Natural killer cell (primary cell): Measurements from ENCODE around the gene ANKRD60. TPM values are rescaled to one million over a fixed set of nuclear protein-coding genes. Genes with fewer than 3 reads are reported as not detected.

Experiments used
- ATAC-seq, 3 donors: fragments of 150-1000 bp in 2 of 3; fragments of 200-7000 bp in 1 of 3; cut with Tn5 transposase; 1 replicate in 1 of 3; 2 replicates in 2 of 3; pipeline ENCODE4 v1.10.0; 2021; ENCODE audit warnings: mild to moderate bottlenecking in 2 of 3, moderate library complexity in 2 of 3
- DNase-seq, 2 donors: peaks; one replicate each; pipeline versions ENCODE4 v3.0.0 to v3.0.0-alpha.2; 2013 to 2021; ENCODE audit warnings: mixed read lengths in 1 of 2
- H3K27ac ChIP-seq: one replicate; pipeline ENCODE4 v1.5.1; 2013; ENCODE audit warnings: mild to moderate bottlenecking, low read length
- H3K27me3 ChIP-seq: one replicate; pipeline ENCODE4 v1.6.1; 2013; ENCODE audit warnings: low read length; ENCODE audit not compliant: control insufficient read depth, insufficient read depth
- H3K36me3 ChIP-seq: one replicate; pipeline ENCODE4 v1.6.1; 2013; ENCODE audit warnings: low read length; ENCODE audit not compliant: control insufficient read depth, insufficient read depth
- H3K4me1 ChIP-seq: one replicate; pipeline ENCODE4 v1.6.1; 2013; ENCODE audit warnings: low read length; ENCODE audit not compliant: control insufficient read depth, insufficient read depth
- H3K4me3 ChIP-seq: one replicate; pipeline ENCODE4 v1.5.1; 2013; ENCODE audit warnings: low read length
- H3K9me3 ChIP-seq: one replicate; pipeline ENCODE4 v1.6.1; 2013; ENCODE audit warnings: low read length; ENCODE audit not compliant: control insufficient read depth, insufficient read depth
- H3K27ac Mint-ChIP-seq, 2 donors: one replicate each; pipeline ENCODE4 v1.8.0; 2022; ENCODE audit warnings: mild to moderate bottlenecking in 2 of 2, mixed read lengths in 2 of 2, moderate library complexity in 1 of 2
- H3K27me3 Mint-ChIP-seq, 2 donors: one replicate each; pipeline ENCODE4 v1.8.0; 2022; ENCODE audit warnings: low read depth in 2 of 2, mixed read lengths in 2 of 2
- H3K36me3 Mint-ChIP-seq: one replicate; pipeline ENCODE4 v1.8.0; 2022; ENCODE audit warnings: mixed read lengths
- H3K4me1 Mint-ChIP-seq, 2 donors: one replicate each; pipeline ENCODE4 v1.8.0; 2022; ENCODE audit warnings: mixed read lengths in 2 of 2
- H3K4me3 Mint-ChIP-seq: one replicate; pipeline ENCODE4 v1.8.0; 2022; ENCODE audit warnings: mild to moderate bottlenecking, moderate library complexity, mixed read lengths
- H3K9me3 Mint-ChIP-seq, 2 donors: one replicate each; pipeline ENCODE4 v1.8.0; 2022; ENCODE audit warnings: mixed read lengths in 2 of 2
- WGBS: methylation state at CpG from one replicate; pipeline ENCODE4 v1.1.7; 2013; ENCODE audit warnings: missing lambda C conversion rate; ENCODE audit not compliant: insufficient coverage; 5-methylcytosine and 5-hydroxymethylcytosine counted together
- intact Hi-C: fragments of 100-400 bp; cut with micrococcal nuclease; formaldehyde crosslinking; loops from one replicate; pipeline ENCODE4 v1.14.2; 2022
- total RNA-seq, 4 donors: library from RNA; stranded (reverse); fragments of 120-200 nt in 1 of 4; gene quantifications; one replicate each; pipeline versions ENCODE4 v1.2.3 to v1.2.4, GENCODE V29; 2013 to 2022
- TF ChIP-seq, protein P1 (sequence below): fragments of 200-600 bp; IDR thresholded peaks from one replicate; pipeline ENCODE4 v1.8.0; 2022; ENCODE audit warnings: antibody characterized with exemption

ANKRD60 gene
- total RNA-seq, 3 donors from 2014 or later (not counting 1 experiment from before 2014, with no cell fraction given), result not detected

DNA sequence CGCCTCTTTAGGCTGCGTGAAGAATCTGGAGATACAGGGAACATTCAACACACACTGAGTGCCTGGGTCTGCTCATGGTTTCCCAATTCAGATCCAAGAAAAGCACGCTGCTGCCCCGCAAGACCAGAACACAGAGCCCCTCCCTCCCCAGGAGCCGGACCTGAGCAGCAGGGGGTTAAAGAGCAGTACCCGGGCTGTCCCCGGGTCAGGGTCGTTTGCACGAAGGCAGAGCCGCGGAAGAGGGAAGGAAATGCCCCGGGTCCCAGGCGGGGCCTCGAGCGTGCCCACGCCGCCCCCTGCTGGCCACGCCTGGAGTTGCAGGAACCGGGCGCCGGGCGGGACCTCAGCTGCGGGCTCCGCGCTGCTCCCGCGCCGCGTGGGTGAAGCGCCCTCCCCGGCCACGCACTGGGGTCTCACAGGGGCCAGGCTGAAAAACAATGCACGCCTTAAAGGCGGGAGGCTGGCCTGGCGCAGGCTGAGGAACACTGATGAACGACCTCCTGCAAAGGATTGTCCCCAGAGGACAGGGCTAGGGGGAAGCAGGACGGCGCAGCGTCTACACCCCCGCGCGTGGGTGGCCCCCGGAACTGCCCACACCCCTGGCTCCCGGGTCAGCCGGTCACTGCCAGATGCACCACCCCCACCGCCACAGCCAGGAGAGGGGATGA lies 48.9 kb downstream of the ANKRD60 start:
- Histone ChIP-seq H3K27me3 (no peaks in the 10 kb centered on the region), H3K9me3 (no peaks in the 10 kb centered on the region), H3K4me3 (no peak overlapping the region), H3K27ac (no peak overlapping the region), H3K36me3 (no peaks in the 10 kb centered on the region), H3K4me1 (peaks cover 10% of the 10 kb centered on the region)
- Mint-ChIP-seq H3K27ac (no peak overlapping the region), H3K9me3 (no peaks in the 10 kb centered on the region), H3K36me3 (no peaks in the 10 kb centered on the region), H3K4me1 (peaks cover 1 to 9% of the 10 kb centered on the region in 2 donors), H3K4me3 (peak overlapping the region; percentile 45), H3K27me3 (peaks cover 17 to 31% of the 10 kb centered on the region in 2 donors)
- DNase-seq, result peak; percentile 71 to 78
- TF ChIP-seq, protein P1, sequence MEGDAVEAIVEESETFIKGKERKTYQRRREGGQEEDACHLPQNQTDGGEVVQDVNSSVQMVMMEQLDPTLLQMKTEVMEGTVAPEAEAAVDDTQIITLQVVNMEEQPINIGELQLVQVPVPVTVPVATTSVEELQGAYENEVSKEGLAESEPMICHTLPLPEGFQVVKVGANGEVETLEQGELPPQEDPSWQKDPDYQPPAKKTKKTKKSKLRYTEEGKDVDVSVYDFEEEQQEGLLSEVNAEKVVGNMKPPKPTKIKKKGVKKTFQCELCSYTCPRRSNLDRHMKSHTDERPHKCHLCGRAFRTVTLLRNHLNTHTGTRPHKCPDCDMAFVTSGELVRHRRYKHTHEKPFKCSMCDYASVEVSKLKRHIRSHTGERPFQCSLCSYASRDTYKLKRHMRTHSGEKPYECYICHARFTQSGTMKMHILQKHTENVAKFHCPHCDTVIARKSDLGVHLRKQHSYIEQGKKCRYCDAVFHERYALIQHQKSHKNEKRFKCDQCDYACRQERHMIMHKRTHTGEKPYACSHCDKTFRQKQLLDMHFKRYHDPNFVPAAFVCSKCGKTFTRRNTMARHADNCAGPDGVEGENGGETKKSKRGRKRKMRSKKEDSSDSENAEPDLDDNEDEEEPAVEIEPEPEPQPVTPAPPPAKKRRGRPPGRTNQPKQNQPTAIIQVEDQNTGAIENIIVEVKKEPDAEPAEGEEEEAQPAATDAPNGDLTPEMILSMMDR, result peak; percentile 99
- 2% methylated on average over 45 of the region's 46 CpGs for WGBS
- peak; percentile 86 to 97 (median 96) for ATAC-seq
- intact Hi-C loops, result loop anchor here (2.0 to 10.0 kb wide), 2 partner anchors 525 to 583 kb away; no protein-coding TSS in a partner anchor

DNA sequence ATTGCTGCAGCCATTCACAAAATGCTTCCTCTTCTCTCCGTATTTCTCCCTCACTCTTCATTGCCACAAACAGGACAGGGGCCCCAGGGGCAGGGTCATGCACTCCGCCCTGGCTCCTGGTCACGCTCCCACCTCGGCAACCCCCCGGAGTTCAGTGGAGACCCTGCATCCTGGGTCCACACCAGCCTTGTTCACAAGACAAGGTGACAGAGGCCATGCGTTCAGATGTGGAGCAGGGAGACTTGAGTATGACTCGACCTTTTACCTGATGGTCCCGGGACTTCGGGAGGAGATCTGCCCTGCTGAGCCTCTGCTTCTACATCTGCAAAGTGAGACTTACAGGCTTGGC lies 49.4 kb downstream of the ANKRD60 start:
- H3K36me3 Mint-ChIP-seq, result no peaks in the 10 kb centered on the region
- Histone ChIP-seq H3K4me3 (no peak overlapping the region), H3K27me3 (no peaks in the 10 kb centered on the region), H3K27ac (no peak overlapping the region), H3K4me1 (peaks cover 14% of the 10 kb centered on the region), H3K36me3 (no peaks in the 10 kb centered on the region), H3K9me3 (no peaks in the 10 kb centered on the region)
- no peaks in the 10 kb centered on the region for H3K9me3 Mint-ChIP-seq
- H3K27me3 Mint-ChIP-seq, result peaks cover 17 to 36% of the 10 kb centered on the region in 2 donors
- ATAC-seq, result no peak
- H3K4me1 Mint-ChIP-seq, result peaks cover 5 to 12% of the 10 kb centered on the region in 2 donors
- H3K27ac Mint-ChIP-seq, result no peak overlapping the region
- intact Hi-C loops, result loop anchor here (2.0 to 10.0 kb wide), 2 partner anchors 524 to 582 kb away; no protein-coding TSS in a partner anchor
- WGBS, result 41% methylated on average over 9 of the region's 9 CpGs
- DNase-seq, result no peak
- peak overlapping the region; percentile 45 for H3K4me3 Mint-ChIP-seq
- TF ChIP-seq, protein P1, result no peak

DNA sequence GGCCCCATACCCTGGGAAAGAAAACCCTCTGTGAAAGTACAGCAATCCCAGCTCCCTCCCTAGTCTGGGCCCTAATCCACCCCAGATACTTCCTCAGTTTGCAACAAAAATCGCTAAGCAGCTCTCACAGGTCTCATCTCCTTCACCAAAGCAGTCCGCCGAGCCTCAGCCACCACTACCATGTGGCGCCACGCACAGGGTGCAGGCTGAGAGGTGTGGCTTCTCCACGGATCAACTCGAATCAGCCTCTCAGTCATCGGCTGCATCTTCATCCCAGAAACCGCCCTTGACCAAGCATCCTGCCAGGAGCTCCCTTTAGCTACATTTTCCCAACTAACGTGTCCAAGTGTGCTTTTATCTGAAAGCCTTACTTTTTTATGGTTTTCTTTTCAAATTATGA lies 50.7 kb downstream of the ANKRD60 start:
- Mint-ChIP-seq H3K27ac (no peak overlapping the region), H3K9me3 (no peaks in the 10 kb centered on the region), H3K4me1 (peaks cover 5 to 16% of the 10 kb centered on the region in 2 donors), H3K36me3 (no peaks in the 10 kb centered on the region), H3K4me3 (no peak overlapping the region), H3K27me3 (peaks cover 15 to 29% of the 10 kb centered on the region in 2 donors)
- H3K36me3 ChIP-seq, result no peaks in the 10 kb centered on the region
- ATAC-seq (no peak), DNase-seq (no peak)
- H3K9me3 ChIP-seq, result no peaks in the 10 kb centered on the region
- 96% methylated on average over 10 of the region's 10 CpGs for WGBS
- H3K27me3 ChIP-seq, result no peaks in the 10 kb centered on the region
- H3K4me1 ChIP-seq, result peaks cover 14% of the 10 kb centered on the region
- no peak overlapping the region for H3K4me3 ChIP-seq
- TF ChIP-seq, protein P1, result no peak
- intact Hi-C loops, result loop anchor here (2.0 to 10.0 kb wide), 2 partner anchors 523 to 581 kb away; no protein-coding TSS in a partner anchor
- H3K27ac ChIP-seq, result no peak overlapping the region
